Loucy (cell line): ENCODE measurements around the gene PRKN.

ENCODE experiments used
- CTCF ChIP-seq: fragments of 200-600 bp; sonication (generic); conservative IDR thresholded peaks from 2 replicates; pipeline ENCODE4 v1.5.1; 2014; ENCODE audit warnings: mild to moderate bottlenecking, antibody characterized with exemption, low read length
- EZH2phosphoT487 ChIP-seq: fragments of 200-600 bp; IDR thresholded peaks from 2 replicates; pipeline ENCODE4 v1.6.1; 2018; ENCODE audit warnings: antibody characterized with exemption, mild to moderate bottlenecking, moderate library complexity, borderline replicate concordance

- TF ChIP-seq CTCF: no peak
- TF ChIP-seq EZH2phosphoT487: no peak
These were observed 483.5 kb downstream of the PRKN start for GRCh38 chr6:162244031-162244430.
